Astrocyte of the cerebellum (primary cell): Measurements from ENCODE around the gene ANXA5.

Experiments used
- DNase-seq: peaks from one replicate; pipeline ENCODE4 v3.0.0-alpha.2; 2011; ENCODE audit warnings: low read depth
- H3K4me3 ChIP-seq: 2 replicates; pipeline ENCODE4 v1.5.1; 2011; ENCODE audit warnings: mild to moderate bottlenecking, low read depth, low read length, moderate library complexity
- in situ Hi-C: cut with HindIII; loops from 2 replicates; pipeline ENCODE4 v1.10.0; 2017; ENCODE audit warnings: low sequenced_read_pairs
- TF ChIP-seq, protein P1 (sequence below): IDR thresholded peaks from 2 replicates; pipeline ENCODE4 v1.5.1; 2012; ENCODE audit warnings: low read length, low read depth, moderate library complexity, mild to moderate bottlenecking; ENCODE audit errors: missing control alignments

Gene ANXA5

DNA sequence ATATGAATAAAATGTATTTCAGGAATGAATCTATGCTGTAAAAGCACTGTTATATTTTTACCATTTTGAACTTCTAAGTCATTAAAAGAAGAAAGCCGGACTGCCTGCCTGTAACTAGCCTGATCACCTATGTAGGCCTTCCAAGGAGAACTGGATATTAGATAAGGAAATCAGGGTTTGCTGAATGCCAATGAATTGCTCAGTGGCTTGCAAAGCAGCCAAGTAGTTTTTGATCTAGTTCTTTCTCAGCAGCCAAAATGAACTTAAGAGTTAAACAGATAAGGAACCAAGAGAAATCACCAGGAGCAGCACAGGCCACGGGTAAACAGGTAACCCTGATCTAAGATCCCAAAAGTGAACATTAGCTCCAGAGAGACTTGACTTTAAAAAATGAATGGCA, 3.3 kb downstream of the ANXA5 start:
- TF ChIP-seq, protein P1, sequence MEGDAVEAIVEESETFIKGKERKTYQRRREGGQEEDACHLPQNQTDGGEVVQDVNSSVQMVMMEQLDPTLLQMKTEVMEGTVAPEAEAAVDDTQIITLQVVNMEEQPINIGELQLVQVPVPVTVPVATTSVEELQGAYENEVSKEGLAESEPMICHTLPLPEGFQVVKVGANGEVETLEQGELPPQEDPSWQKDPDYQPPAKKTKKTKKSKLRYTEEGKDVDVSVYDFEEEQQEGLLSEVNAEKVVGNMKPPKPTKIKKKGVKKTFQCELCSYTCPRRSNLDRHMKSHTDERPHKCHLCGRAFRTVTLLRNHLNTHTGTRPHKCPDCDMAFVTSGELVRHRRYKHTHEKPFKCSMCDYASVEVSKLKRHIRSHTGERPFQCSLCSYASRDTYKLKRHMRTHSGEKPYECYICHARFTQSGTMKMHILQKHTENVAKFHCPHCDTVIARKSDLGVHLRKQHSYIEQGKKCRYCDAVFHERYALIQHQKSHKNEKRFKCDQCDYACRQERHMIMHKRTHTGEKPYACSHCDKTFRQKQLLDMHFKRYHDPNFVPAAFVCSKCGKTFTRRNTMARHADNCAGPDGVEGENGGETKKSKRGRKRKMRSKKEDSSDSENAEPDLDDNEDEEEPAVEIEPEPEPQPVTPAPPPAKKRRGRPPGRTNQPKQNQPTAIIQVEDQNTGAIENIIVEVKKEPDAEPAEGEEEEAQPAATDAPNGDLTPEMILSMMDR = no peak
- in situ Hi-C loops = no loop called here
- no peak for DNase-seq
- H3K4me3 ChIP-seq = peak overlapping the region; percentile 13

DNA sequence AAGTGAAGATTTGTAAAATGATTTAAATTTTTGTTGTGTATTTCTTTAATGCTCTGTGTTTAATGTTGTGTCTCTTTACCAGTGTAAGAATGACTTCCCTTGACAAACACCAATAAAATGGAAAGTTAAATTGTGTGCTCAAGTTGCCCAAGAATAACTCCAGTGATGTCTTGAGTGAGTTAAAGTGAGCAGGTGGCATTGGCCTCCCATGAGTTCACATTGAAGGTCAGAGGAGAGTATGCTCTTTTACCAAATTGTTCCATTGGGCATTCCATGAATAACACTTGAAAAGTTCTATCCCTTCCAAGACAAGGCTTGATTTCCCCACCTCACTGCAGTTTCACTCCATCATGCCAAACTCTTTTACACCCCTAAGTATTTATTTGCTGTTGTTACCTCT, 4.5 kb downstream of the ANXA5 start:
- no peak overlapping the region for H3K4me3 ChIP-seq
- TF ChIP-seq, protein P1 = no peak
- in situ Hi-C loops = no loop called here
- no peak for DNase-seq

DNA sequence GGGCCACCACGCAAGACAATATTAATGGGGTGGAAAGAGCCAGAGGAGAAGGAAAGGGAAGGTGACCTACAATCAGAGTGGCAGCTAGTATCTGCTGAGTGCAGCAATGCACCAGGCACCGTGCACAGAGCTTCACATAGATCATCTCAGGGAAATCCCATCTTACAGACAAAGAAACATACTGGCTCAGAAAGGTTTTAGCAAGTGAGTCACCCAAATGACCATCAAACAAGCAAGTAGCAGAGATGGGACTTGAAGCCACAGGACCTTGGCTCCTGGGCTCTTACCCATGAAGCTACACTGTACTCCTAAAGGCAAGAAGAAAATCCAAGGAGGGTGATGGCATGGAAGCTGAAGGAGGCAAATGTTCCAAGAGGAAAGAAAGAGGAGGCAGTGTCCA, 6.8 kb downstream of the ANXA5 start:
- no peak for DNase-seq
- TF ChIP-seq, protein P1 = no peak
- in situ Hi-C loops = no loop called here
- peak overlapping the region; percentile 16 for H3K4me3 ChIP-seq

DNA sequence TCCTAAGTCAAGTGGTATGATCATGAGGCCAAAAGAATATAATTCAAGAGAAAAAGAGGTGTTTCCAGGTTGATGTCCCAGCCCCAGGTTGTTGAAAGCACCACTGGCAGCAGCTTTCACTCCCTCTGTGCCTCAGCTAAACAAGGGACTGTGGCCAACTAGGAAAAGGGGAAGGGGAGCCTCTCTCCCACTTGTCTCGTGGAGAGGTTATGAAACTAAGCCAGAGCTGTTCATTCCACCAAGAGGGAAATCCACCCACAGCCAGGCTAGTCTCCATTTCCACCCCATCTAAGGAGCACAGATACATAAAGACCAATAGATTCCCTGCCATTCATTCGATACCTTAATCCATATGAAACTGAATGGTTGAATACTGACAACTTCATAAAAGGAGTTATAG, 8.1 kb downstream of the ANXA5 start:
- no peak for DNase-seq
- in situ Hi-C loops = no loop called here
- TF ChIP-seq, protein P1 = no peak
- no peak overlapping the region for H3K4me3 ChIP-seq

DNA sequence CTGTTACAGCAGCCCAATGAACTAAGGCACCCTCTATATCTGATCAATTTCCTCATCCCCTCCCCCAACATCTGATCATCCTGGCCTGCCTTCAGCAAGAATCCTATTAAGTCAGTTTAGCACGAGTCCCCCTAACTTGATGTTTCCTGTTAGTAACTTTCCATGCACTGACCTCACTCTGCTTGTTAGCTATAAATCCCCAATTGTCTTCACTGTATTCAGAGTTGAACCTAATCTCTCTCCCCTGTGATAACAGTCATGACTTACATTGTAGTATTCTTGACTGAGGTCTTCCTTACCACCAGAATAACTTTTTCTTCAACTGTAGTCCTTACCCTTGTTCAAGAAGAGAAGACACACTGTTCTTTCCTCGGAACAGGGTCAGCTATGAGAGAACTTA, 8.5 kb downstream of the ANXA5 start:
- TF ChIP-seq, protein P1 = no peak
- in situ Hi-C loops = no loop called here
- DNase-seq = no peak
- H3K4me3 ChIP-seq = no peak overlapping the region

DNA sequence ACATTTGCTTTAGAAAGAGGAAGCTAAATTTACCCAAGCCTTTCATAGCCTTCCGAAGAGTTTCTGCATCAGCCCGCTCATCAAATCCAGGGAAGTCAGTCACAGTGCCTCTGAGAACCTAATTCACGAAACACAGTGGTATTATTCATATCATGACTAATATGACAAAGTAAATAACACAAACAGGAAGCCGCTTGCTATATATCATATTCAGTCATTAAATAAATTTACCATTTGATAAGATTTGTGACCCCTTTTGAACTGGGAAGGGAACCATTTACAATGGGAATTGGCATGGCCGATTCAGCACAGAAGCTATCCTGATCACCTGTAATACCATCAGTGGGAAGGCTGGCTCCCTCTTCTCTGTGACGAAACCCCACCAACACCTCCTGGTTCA, 10.5 kb downstream of the ANXA5 start:
- in situ Hi-C loops = no loop called here
- no peak for DNase-seq
- TF ChIP-seq, protein P1 = no peak
- no peak overlapping the region for H3K4me3 ChIP-seq

DNA sequence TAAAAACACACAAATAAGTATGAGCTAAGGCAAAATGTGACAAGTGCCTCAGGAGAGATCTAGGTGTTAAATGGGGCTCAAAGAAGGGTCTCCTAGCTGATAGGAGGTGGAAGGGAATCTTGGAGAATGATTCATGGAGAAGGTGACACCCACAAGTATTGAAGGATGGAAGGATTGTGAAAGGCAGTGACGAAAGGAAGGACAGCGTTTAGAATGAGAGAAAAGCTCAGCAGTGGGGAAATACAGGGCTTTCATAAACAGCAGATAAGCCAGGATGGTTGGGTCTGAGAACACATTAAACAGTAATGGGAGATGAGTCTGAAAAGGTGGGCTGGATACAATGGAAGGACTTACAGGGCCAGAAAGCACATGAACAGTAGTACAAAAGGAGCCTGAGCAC, 11.5 kb downstream of the ANXA5 start:
- no peak overlapping the region for H3K4me3 ChIP-seq
- no peak for DNase-seq
- in situ Hi-C loops = no loop called here
- TF ChIP-seq, protein P1 = no peak
